GM21529 (cell line): ENCODE results near the gene ANKRD18B.
"Not testable (repeated sequence)": the region's sequence is repeated elsewhere in the genome, so short reads cannot be mapped to it uniquely, and the experiment has no call there.

Experiments used
- ATAC-seq: cut with Tn5 transposase; IDR thresholded peaks from one replicate; pipeline ENCODE4 v1.9.1; 2021; ENCODE audit not compliant: unreplicated experiment

Gene ANKRD18B

DNA sequence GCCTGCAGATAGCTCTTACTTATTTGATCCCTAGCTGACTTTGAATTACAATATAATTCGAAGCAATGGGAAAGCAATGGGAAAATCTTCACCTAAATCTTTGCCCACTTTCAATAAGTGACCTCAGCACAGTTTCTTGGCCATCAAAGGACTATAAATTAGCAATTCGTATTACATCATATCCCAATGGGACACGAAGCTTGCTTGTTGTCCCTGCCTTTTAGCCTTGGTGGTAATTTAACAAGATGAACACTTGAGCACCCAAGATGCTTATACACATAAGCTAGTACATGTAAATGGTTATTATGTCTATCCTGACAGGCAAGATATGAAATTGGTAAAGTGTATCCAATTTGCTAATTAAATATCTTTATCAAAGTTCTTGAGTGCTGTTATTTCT, 9.9 kb downstream of the ANKRD18B start:
- not testable (repeated sequence) for ATAC-seq

DNA sequence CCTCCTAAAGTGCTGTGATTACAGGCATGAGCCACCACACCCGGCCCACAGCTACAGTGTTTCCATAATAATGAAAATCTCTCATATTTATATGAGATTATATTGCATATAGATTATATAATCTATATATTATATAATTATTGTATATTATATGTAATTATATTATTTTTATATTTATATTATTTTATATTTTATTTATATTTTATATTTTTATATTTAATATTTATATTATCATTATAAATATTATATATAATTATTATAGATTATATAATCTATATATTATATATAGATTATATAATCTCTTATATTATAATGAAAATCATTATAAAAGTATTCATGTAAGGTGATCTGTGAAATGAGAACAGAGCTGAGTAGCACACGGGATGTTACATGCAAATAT, 11.5 kb downstream of the ANKRD18B start:
- no peak for ATAC-seq

DNA sequence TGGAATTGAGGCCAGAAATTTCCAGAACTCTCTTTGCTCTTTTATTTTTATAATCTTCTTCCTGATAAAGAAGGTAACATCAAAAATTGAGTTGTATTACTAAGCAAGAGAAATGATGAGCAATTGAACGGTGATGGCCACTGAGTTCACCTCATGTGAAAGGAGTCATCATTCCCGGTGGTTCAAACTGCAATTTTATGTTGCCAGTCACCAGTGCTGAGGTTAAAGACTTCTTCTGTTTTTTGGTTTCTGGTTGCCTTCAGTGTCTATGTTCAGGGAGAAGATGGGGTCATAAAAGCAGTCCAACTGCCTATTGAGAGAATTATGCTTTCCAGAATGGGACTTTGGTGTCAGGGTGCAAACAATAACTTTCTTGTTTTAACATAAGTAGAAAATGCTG, 19.4 kb downstream of the ANKRD18B start:
- not testable (repeated sequence) for ATAC-seq

DNA sequence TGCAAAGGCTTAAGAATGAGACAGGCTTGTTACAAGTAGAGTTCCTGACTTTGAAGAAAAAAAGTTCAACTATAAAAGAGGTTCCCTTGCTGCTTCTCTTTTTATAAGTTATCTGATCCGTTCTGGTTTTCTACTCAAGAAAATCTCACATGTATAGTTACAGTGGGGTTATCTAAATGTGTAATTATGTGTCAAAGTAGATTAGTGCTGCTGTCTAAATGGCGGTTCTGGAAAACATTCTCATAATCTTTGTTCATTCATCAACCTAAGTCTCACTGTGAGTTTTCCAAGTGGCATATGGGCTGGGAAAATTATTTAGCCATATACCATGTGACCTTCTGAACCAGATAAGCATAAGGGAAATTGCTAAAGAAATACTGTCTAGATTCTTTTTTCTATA, 21.7 kb downstream of the ANKRD18B start:
- not testable (repeated sequence) for ATAC-seq

DNA sequence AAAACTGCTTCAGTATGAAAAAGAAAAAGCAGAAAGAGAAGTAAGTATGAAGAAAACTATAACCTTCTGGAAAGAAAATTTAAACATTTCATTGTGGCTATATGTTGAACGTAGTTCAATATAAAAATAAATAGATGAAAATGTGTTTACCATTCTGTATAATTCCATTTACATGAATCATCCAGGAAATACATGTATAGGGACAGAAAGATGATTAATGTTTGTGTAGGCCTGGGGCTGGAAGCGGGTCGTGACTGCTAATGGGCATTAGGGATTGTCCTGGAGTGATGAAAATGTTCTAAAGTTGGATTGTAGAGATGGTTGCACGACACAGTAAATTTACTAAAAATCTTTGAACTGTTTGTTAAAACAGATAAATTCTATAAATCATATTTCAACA, 24.8 kb downstream of the ANKRD18B start:
- ATAC-seq, result not testable (repeated sequence)

DNA sequence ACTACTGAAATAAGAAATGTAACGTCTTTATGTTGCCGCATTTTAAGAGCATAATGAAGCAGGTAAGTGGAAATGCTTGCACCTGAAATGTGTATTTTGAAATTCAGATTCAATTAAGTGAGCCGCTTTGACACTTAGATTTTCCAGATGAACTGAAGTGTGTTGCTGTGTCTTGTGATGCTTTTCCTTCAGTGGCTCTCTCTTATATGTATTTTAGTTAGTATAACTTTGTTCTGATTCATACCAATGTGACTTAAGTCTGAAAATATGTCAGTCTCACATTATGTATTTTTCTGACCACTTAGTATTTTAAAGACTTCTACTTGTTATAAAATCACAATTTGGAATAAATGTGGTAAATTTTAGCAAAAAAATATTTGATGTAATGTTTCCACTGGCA, 25.4 kb downstream of the ANKRD18B start:
- not testable (repeated sequence) for ATAC-seq

DNA sequence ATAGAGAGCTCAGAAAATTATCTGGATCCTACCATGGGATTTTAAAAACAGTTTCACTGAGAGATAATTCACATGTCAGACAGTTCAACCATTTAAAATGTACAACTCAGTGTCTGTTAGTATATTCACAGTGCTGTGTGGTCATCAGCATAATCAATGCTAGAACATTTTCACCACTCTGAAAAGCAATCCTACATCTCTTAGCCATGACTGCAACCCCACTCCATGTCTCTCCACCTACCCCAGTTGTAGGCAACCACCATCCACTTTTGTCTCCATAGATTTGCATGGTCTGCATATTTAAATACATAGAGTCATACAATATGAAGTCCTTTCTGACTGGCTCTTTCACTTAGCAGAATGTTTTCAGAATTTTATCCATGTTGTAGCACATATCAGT, 27.1 kb downstream of the ANKRD18B start:
- not testable (repeated sequence) for ATAC-seq

DNA sequence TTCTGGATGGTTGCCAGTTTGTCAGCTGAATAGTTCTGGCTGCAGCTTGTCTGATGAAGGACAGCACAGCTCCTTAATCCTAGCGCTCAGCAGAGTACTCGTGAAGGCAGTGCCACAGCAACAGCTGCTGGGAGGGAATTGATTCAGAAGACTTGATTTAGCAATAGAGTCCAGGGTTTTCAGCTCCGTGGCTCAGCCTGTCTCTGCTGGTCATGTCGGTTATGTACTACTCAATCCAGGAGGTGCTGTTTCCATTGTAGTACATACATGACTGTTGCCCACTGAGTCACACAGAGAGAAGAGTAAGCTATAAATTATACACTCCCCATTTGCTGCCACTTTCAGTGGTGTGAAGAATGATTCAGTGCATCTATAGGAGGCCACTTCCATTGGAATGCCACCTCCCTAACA, 28.3 kb downstream of the ANKRD18B start:
- not testable (repeated sequence) for ATAC-seq

DNA sequence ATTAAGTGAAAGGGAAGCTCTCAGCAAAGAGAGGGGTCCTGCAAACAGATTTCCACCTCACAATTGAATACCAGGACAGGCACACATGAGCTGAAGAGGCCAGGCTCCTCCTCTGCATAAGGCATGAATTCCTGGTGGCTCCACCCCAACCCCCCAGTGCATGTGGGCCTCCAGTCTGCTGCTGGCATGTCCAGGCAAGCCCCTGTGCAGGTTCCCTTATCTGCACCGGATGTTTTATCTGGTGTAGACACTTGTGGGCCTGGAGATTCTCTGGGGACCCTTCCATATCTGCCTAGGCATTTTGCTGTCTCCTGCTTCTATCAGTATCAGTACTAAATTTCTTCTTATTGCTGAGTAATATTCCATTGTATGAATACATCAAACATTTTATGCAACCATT, 36.2 kb downstream of the ANKRD18B start:
- ATAC-seq, result not testable (repeated sequence)

DNA sequence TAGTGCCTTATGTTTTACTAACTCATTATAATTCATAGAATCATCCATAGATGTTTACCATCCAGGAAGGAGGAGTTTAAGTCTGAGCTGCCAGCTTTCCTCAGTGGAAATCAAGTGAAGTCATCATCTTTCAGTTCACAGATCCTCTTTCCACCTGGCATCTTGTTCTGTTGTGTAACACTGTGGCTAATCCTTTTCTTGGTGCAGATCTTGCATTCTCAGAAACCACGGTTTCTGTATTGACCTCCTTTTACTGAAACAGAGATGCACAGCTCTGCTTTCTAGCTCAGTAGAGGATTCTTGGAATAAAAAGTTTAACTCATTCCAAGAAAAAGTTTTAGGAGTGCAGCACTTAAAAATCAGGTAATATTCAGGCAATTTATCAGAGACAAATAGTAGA, 38.1 kb downstream of the ANKRD18B start:
- not testable (repeated sequence) for ATAC-seq

DNA sequence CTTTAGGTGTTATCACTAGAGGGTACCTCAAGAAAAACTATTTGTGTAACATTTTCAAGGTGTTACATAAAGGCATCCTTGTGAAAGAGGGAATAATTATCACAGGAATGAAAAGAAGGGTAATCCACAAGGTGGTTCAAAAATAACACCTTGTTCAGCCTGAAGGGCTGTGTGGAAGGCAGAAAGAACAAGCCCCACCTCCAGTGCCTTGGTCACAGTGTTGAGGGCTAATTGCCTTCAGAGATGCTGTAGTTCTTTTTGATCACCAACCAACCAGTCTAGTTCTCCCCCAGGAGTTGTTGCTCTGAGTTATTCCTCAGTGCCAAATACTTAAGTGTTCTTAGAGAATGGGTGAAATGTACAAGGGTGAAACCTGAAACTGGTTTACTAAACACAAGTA, 43.7 kb downstream of the ANKRD18B start:
- ATAC-seq, result not testable (repeated sequence)

DNA sequence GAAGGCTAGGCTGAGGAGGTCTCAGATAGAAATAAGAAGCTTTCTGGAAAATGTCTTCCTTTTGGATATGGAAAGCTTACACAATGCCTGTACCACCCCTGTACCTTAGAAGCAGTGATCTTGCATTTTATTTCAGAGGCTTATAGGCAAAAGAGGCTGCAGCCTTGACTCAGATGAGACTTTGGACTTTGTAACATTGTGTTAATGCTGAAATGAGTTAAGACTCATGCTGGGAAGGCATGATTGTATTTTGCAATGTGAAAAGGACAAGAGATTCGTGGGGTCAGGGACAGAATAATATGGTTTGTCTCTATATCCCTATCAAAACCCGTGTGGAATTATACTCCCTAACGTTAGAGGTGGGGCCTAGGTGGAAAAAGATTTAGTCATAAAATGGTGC, 53.7 kb downstream of the ANKRD18B start:
- ATAC-seq, result not testable (repeated sequence)

DNA sequence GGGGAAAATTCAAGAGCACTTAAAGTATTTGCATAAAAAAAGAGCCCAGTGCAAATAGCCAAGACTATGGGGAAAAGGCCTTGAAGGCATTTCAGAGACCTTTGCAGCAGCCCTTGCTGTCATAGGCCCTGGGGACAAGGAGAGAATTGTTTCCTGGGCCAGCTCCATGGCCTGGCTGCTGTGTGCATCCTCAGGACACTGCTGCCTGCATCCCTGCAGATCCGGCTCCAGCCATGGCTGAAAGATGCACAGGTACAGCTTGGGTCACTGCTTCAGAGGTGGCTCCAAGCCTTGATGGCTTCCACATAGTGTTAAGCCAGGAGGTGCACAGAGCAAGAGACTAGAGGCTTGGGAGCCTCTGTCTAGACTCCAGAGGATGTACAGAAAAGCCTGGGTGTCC, 55.9 kb downstream of the ANKRD18B start:
- not testable (repeated sequence) for ATAC-seq

DNA sequence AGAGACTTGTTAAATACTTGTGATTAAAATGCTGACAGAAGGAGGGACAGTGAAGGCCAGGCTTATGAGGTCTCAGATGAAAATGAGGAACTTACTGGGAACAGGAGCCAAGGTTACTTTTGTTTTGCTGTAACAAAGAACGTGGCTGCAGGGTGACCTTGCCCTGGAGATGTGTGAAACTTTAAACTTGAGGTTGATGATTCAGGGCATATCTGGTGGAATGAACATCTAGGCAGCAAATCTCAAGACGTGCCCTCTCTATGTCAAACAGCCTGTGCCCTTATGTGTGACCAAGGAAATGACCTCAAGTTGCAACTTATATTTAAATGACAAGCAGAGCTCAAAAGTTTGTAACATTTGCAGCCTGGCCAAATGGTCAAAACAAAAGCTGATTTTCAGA, 58.6 kb downstream of the ANKRD18B start:
- not testable (repeated sequence) for ATAC-seq

DNA sequence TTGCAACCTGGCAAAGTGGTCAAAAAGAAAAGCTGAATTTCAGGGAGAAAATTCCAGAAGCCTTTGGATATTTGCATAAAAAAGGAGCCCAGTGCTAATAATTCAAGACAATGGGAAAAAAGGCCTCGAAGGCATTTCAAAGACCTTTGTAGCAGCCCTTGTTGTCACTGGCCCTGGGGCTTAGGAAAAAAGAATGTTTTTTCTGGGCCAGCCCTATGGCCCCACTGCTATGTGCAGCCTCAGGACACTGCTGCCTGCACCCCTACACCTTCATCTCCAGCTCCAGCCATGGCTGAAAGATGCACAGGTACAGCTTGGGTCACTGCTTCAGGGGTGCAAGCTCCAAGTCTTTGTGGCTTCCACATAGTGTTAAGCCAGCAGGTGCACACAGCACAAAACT, 62.1 kb downstream of the ANKRD18B start:
- ATAC-seq, result not testable (repeated sequence)

DNA sequence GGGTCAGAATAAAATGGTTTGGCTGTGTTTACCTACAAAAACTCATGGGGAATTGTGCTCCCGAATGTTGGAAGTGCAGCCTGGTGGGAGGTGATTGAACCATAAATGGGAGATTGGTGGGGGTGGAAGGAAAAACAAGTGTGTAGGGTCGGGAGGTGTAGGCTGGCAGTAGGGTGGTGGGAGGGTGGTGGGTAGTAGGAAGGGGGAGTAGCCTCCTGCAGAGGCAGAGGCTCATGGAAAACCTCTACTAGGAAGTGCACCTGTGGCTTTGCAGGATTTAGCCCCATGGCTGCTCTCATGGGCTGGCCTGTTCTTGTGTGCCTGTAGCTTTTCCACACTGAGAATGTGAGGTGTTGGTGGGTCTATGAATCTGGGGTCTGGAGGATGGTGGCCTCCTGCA, 63.7 kb downstream of the ANKRD18B start:
- ATAC-seq, result not testable (repeated sequence)

DNA sequence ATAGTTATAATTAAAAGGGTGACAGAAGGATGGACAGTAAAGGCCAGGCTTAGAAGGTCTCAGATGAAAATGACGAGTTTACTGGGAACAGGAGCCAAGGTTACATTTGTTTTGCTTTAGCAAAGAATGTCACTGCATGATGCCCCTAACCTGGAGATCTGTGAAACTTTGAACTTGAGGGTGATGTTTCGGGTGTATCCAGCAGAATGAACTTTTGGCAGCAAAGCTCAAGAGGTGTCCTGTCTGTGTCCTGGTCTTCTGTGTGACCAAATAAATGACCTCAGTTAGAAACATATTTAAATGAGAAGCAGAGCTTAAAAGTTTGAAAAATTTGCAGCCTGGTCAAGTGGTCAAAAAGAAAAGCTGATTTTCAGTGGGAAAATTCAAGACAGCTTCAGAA, 64.8 kb downstream of the ANKRD18B start:
- not testable (repeated sequence) for ATAC-seq

DNA sequence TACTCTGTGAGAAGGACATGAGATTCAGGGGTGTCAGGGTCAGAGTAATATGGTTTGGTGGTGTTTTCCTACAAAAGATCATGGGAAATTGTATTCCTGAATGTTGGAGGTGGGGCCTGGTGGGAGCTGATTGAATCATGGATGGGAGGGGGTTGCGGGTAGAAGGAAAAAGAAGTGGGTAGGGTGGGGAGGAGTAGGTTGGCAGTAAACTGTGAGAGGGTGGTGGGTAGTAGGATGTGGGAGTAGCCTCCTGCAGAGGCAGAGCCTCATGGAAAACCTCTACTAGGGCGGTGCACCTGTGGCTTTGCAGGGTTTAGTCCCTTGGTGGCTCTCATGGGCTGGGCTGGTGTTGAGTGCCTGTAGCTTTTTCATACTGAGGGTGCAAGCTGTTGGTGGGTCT, 66.8 kb downstream of the ANKRD18B start:
- not testable (repeated sequence) for ATAC-seq

DNA sequence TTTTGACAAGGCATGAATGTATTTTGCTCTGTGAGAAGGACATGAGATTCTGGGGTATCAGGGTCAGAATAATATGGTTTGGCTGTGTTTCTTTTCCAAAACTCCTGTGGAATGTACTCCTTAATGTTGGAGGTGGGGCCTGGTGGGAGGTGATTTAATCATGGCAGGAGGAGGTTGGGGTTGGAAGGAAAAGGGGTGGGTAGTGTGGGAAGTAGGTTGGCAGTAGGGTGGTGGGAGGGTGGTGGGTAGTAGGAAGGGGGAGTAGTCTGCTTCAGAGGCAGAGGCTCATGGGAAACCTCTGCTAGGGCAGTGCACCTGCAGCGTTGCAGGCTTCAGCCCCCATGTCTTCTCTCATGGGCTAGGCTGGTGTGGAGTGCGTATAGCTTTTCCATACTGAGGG, 72.9 kb downstream of the ANKRD18B start:
- ATAC-seq, result not testable (repeated sequence)

DNA sequence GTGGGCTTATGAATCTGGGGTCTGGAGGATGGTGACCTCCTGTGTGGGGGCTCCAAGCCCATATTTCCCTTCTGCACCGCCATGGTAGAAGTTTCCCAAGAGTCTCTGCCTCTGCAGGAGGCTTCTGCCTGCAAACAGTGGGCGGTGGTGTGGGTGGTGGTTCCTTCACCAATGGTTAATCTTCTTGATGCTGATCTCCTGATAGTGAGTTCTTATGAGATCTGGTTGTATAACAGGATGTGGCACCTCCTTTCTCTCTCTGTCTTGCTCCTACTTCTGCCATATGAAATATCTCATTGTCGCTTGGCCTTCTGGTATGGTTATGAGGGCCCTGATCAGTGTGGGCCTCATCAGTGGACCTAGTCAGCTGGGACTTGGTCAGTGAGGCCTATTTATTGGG, 73.3 kb downstream of the ANKRD18B start:
- ATAC-seq, result not testable (repeated sequence)

DNA sequence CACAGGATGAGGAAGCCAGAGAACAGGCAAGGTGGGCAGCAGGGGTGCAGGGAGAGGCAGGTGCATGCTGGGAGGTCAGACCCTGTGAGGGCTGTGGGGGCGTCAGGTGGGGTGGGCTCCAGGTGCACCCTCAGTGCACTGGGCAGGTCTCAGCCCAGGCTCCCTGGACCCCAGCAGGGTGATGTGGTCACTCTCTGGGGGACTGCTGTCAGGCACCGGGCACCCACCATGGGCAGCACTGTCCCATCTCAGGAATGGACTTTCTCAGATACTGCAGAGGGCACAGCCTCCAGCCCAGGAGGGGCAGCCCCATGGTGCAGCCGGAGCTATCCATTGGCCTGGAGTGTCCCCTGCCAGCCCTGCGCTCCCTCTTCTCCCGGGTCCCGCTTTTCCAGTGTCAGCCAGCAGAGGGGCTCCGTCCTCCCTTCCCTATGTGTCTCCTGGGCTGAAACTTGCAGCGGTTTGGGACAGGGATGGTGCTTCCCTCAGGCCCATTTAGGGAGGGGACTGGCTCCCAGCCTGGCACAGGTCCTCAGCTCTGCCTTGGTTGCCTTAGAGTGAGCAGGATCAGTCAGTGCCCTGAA, 74.8 kb downstream of the ANKRD18B start:
- not testable (repeated sequence) for ATAC-seq

DNA sequence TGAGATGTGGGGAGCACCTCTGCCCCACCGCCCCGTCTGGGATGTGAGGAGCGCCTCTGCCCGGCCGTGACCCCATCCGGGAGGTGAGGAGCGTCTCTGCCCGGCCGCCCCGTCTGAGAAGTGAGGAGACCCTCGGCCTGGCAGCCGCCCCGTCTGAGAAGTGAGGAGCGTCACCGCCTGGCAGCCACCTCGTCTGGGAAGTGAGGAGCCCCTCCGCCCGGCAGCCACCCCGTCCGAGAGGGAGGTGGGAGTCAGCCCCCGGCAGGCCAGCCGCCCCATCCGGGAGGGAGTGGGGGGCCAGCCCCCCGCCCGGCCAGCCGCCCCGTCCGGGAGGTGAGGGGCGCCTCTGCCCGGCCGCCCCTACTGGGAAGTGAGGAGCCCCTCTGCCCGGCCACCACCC, 76.9 kb downstream of the ANKRD18B start:
- not testable (repeated sequence) for ATAC-seq

DNA sequence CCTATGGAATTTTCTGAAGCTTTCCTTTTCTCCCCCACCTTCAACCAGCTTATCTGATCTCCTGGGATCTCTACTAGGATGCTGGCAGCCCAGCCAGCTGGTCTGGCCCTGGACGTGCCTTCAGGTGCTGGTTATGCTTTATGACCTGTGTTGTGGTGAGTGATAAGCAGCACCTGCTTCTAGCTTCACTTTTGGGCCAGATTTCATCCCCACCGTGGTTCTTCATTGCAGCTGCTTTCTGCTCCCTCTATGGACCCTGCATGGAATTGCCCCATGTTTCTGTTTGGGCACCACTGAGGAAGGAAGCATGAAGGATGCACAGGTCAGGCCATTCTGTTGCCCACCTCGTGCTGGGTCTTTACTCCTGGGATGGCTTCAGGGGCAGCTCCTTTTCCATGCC, 80.2 kb downstream of the ANKRD18B start:
- not testable (repeated sequence) for ATAC-seq
